ENCODE results near the gene GMPPA. TPM values are rescaled to one million over a fixed set of nuclear protein-coding genes. Genes with fewer than 3 reads are reported as not detected.

Gene GMPPA
- total RNA-seq, 1 experiment from 2014 or later, result 32.0 TPM

DNA sequence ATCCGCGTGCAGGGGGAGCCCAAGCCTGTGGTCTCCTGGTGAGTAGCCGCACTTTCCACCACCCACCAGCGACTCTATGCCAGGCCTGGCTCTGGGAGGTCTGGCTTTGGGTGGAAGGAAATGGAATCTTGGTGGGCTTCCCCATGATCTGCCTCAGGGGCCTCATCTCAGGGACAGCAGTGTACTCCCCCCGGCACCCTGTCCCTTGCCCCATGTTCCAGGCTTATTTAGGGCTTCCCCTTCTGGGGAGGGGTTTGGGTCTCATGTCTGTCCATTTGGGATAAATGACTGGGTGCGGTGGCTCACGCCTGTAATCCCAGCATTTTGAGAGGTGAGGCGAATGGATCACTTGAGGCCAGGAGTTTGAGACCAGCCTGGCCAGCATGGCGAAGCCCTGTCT, 36.3 kb upstream of the GMPPA start:
- peaks cover 4 to 20% (median 9%) of the 10 kb centered on the region in 3 experiments for H3K36me3 Mint-ChIP-seq (ENCODE audit: insufficient read depth in 1 of 3, low read depth in 3 of 3)
- no peak overlapping the region for H4K8ac ChIP-seq (replicated peaks; ENCODE audit: insufficient read length, low read depth, low read length)
- no peak overlapping the region for H4K91ac ChIP-seq (ENCODE audit: insufficient read length, low read depth, low read length)
- TF ChIP-seq, protein P1, sequence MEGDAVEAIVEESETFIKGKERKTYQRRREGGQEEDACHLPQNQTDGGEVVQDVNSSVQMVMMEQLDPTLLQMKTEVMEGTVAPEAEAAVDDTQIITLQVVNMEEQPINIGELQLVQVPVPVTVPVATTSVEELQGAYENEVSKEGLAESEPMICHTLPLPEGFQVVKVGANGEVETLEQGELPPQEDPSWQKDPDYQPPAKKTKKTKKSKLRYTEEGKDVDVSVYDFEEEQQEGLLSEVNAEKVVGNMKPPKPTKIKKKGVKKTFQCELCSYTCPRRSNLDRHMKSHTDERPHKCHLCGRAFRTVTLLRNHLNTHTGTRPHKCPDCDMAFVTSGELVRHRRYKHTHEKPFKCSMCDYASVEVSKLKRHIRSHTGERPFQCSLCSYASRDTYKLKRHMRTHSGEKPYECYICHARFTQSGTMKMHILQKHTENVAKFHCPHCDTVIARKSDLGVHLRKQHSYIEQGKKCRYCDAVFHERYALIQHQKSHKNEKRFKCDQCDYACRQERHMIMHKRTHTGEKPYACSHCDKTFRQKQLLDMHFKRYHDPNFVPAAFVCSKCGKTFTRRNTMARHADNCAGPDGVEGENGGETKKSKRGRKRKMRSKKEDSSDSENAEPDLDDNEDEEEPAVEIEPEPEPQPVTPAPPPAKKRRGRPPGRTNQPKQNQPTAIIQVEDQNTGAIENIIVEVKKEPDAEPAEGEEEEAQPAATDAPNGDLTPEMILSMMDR (conservative IDR thresholded peaks at IDR 0.05), result no peak
- H3K9me3 ChIP-seq (ENCODE audit: control insufficient read depth, low read depth, low read length), result no peaks in the 10 kb centered on the region
- H3T11ph ChIP-seq (ENCODE audit: low read length), result no peak overlapping the region
- no peak overlapping the region for H3K18ac ChIP-seq (ENCODE audit: insufficient read length, low read depth, low read length)
- no CpG with 5 or more reads among the region's 9 CpGs for WGBS (ENCODE audit: extremely low coverage, insufficient read length, low lambda C conversion rate)
- DNase-seq, result no peak
- peaks cover 37 to 41% of the 10 kb centered on the region in 2 experiments for H3K4me1 Mint-ChIP-seq
- H4K20me1 ChIP-seq (ENCODE audit: control insufficient read depth, insufficient read depth, insufficient read length), result no peaks in the 10 kb centered on the region
- no peak overlapping the region for H2BK120ac ChIP-seq (ENCODE audit: low read depth, low read length, poor library complexity, severe bottlenecking)
- H3K27ac ChIP-seq (ENCODE audit: insufficient read length, low read depth, low read length), result no peak overlapping the region
- no peak overlapping the region for H3K4ac ChIP-seq (ENCODE audit: low read depth, low read length)
- no peak overlapping the region for H3K14ac ChIP-seq (ENCODE audit: insufficient read depth, low read length)
- no peak overlapping the region for H2AK5ac ChIP-seq (ENCODE audit: insufficient read length, low read length)
- H3K27me3 ChIP-seq (ENCODE audit: insufficient read depth, low read length), result no peaks in the 10 kb centered on the region
- H3K27me3 Mint-ChIP-seq (ENCODE audit: low read depth), result peaks cover 4% of the 10 kb centered on the region
- no peaks in the 10 kb centered on the region for H3K79me1 ChIP-seq (ENCODE audit: insufficient read depth, low read depth, low read length, poor library complexity, severe bottlenecking)
- H2BK20ac ChIP-seq (ENCODE audit: low read depth, low read length, poor library complexity, severe bottlenecking), result no peak overlapping the region
- H4K5ac ChIP-seq (ENCODE audit: insufficient read length, low read depth, low read length), result no peak overlapping the region
- H2BK15ac ChIP-seq (ENCODE audit: low read depth, low read length), result no peak overlapping the region
- no peak overlapping the region for H3K4me2 ChIP-seq (ENCODE audit: insufficient read depth, insufficient read length, low read length)
- H3K56ac ChIP-seq (ENCODE audit: insufficient read length, low read depth, low read length), result no peak overlapping the region
- H3K4me1 ChIP-seq (ENCODE audit: insufficient read depth, low read length), result no peaks in the 10 kb centered on the region; the same call in 1 of the 2 replicates
- H2BK5ac ChIP-seq (ENCODE audit: insufficient read length, low read length), result no peak overlapping the region
- no peaks in the 10 kb centered on the region; a peak in 1 of 5 replicates for H3K9me3 Mint-ChIP-seq
- H2BK12ac ChIP-seq (ENCODE audit: insufficient read length, low read depth, low read length), result no peak overlapping the region
- H3K4me3 Mint-ChIP-seq, result peak overlapping the region in 1 of 2 experiments; percentile 38; a peak in 1 of 5 replicates
- no peak overlapping the region for H2AFZ ChIP-seq (ENCODE audit: low read length)
- no peaks in the 10 kb centered on the region for H3K79me2 ChIP-seq (ENCODE audit: insufficient read depth, low read length)
- H3K23me2 ChIP-seq (ENCODE audit: insufficient read length, low read depth, low read length, poor library complexity, severe bottlenecking), result no peaks in the 10 kb centered on the region
- H3K23ac ChIP-seq (ENCODE audit: insufficient read length, low read depth, low read length), result no peak overlapping the region
- no peak overlapping the region for H3K9ac ChIP-seq (ENCODE audit: extremely low read depth, insufficient read length, low read length)
- peak overlapping the region in 1 of 3 experiments; percentile 59; a peak in 2 of 7 replicates for H3K27ac Mint-ChIP-seq
